Calu3 (cell line): ENCODE data around the gene CEP162. TPM values are rescaled to one million over a fixed set of nuclear protein-coding genes. Genes with fewer than 3 reads are reported as not detected.

Experiments used
- BruUV-seq: library from RNA; stranded (reverse); fragments of 400-500 nt; replicated peaks from 2 replicates; lab custom pipeline; 2021; lab: Mats Ljungman, UMichigan
- CTCF ChIA-PET: fragments of 300-600 bp; sonication (Branson Sonifier 250); formaldehyde crosslinking; loops from one replicate; lab custom pipeline; 2022; ENCODE audit warnings: antibody characterized with exemption; lab: Charles Lee
- DNase-seq: peaks from one replicate; pipeline ENCODE4 v3.0.0; 2022
- H3K27ac Mint-ChIP-seq: one replicate; pipeline ENCODE4 v1.8.0; 2022; ENCODE audit warnings: mixed read lengths; ENCODE audit not compliant: unreplicated experiment
- H3K27me3 Mint-ChIP-seq: one replicate; pipeline ENCODE4 v1.8.0; 2022; ENCODE audit warnings: mixed read lengths; ENCODE audit not compliant: unreplicated experiment
- H3K36me3 Mint-ChIP-seq: one replicate; pipeline ENCODE4 v1.8.0; 2022; ENCODE audit warnings: mild to moderate bottlenecking, moderate library complexity, mixed read lengths; ENCODE audit not compliant: insufficient read depth, unreplicated experiment
- H3K4me1 Mint-ChIP-seq: one replicate; pipeline ENCODE4 v1.8.0; 2022; ENCODE audit warnings: mild to moderate bottlenecking, low read depth, mixed read lengths; ENCODE audit not compliant: unreplicated experiment
- H3K4me3 Mint-ChIP-seq: one replicate; pipeline ENCODE4 v1.8.0; 2022; ENCODE audit warnings: mild to moderate bottlenecking, low read depth, moderate library complexity, mixed read lengths; ENCODE audit not compliant: unreplicated experiment
- H3K9me3 Mint-ChIP-seq: one replicate; pipeline ENCODE4 v1.8.0; 2022; ENCODE audit warnings: low read depth, mixed read lengths; ENCODE audit not compliant: unreplicated experiment
- CTCF ChIP-seq: fragments of 200-600 bp; IDR thresholded peaks from one replicate; pipeline ENCODE4 v1.8.0; 2022; ENCODE audit warnings: antibody characterized with exemption; ENCODE audit not compliant: unreplicated experiment
- intact Hi-C: fragments of 100-400 bp; cut with micrococcal nuclease; formaldehyde crosslinking; loops from one replicate; pipeline ENCODE4 v1.10.0; 2022; ENCODE audit not compliant: unreplicated experiment
- total RNA-seq: library from RNA; stranded (reverse); gene quantifications from 2 replicates; pipeline ENCODE4 v1.2.3, GENCODE V29; 2022

Gene CEP162
- total RNA-seq, 1 experiment from 2014 or later: 8.2 TPM

- CTCF ChIA-PET: no interaction called here
- Mint-ChIP-seq H3K4me3 (no peak overlapping the region), H3K27ac (no peak overlapping the region), H3K4me1 (no peaks in the 10 kb centered on the region), H3K9me3 (no peaks in the 10 kb centered on the region), H3K36me3 (no peaks in the 10 kb centered on the region), H3K27me3 (no peaks in the 10 kb centered on the region)
- BruUV-seq: no TSS peak
- no peak for TF ChIP-seq CTCF
- DNase-seq: no peak
- intact Hi-C loops: no loop called here
Measured at GRCh38 chr6:84177241-84177640, 50.2 kb downstream of the CEP162 start.

- BruUV-seq: no TSS peak
- H3K27ac Mint-ChIP-seq: no peak overlapping the region
- DNase-seq: no peak
- CTCF ChIA-PET: no interaction called here
- no peaks in the 10 kb centered on the region for H3K36me3 Mint-ChIP-seq
- H3K4me1 Mint-ChIP-seq: no peaks in the 10 kb centered on the region
- intact Hi-C loops: no loop called here
- no peaks in the 10 kb centered on the region for H3K9me3 Mint-ChIP-seq
- no peak overlapping the region for H3K4me3 Mint-ChIP-seq
- no peaks in the 10 kb centered on the region for H3K27me3 Mint-ChIP-seq
- no peak for TF ChIP-seq CTCF
Measured at GRCh38 chr6:84172574-84172973, 54.9 kb downstream of the CEP162 start.

- TF ChIP-seq CTCF: no peak
- no peaks in the 10 kb centered on the region for H3K36me3 Mint-ChIP-seq
- H3K27ac Mint-ChIP-seq: no peak overlapping the region
- CTCF ChIA-PET: no interaction called here
- DNase-seq: no peak
- no peak overlapping the region for H3K4me3 Mint-ChIP-seq
- no peaks in the 10 kb centered on the region for H3K27me3 Mint-ChIP-seq
- intact Hi-C loops: no loop called here
- no peaks in the 10 kb centered on the region for H3K4me1 Mint-ChIP-seq
- H3K9me3 Mint-ChIP-seq: no peaks in the 10 kb centered on the region
- BruUV-seq: no TSS peak
Measured at GRCh38 chr6:84172080-84172479, 55.4 kb downstream of the CEP162 start.

GRCh38 chr6:84167457-84167856 is 60.0 kb downstream of the CEP162 start:
- H3K27ac Mint-ChIP-seq: no peak overlapping the region
- intact Hi-C loops: no loop called here
- H3K27me3 Mint-ChIP-seq: no peaks in the 10 kb centered on the region
- H3K36me3 Mint-ChIP-seq: no peaks in the 10 kb centered on the region
- no peaks in the 10 kb centered on the region for H3K9me3 Mint-ChIP-seq
- CTCF ChIA-PET: no interaction called here
- H3K4me1 Mint-ChIP-seq: no peaks in the 10 kb centered on the region
- DNase-seq: no peak
- H3K4me3 Mint-ChIP-seq: no peak overlapping the region
- no peak for TF ChIP-seq CTCF
- no TSS peak for BruUV-seq
